Muscle of leg (tissue), 11 donors: ENCODE results near the gene BROX. TPM values are rescaled to one million over a fixed set of nuclear protein-coding genes. Genes with fewer than 3 reads are reported as not detected.
"Not testable (repeated sequence)": the region's sequence is repeated elsewhere in the genome, so short reads cannot be mapped to it uniquely, and the experiment has no call there.

ENCODE experiments used
- DNase-seq: peaks from one replicate; pipeline ENCODE4 v3.0.0; 2013
- H3K27ac ChIP-seq: one replicate; pipeline ENCODE4 v1.5.1; 2013; ENCODE audit warnings: mild to moderate bottlenecking, low read length, control low read depth
- H3K27me3 ChIP-seq: one replicate; pipeline ENCODE4 v1.6.1; 2013; ENCODE audit warnings: low read length; ENCODE audit not compliant: control insufficient read depth, insufficient read depth
- H3K36me3 ChIP-seq: one replicate; pipeline ENCODE4 v1.6.1; 2013; ENCODE audit warnings: low read length; ENCODE audit not compliant: control insufficient read depth, insufficient read depth
- H3K4me1 ChIP-seq: one replicate; pipeline ENCODE4 v1.6.1; 2013; ENCODE audit warnings: low read length; ENCODE audit not compliant: control insufficient read depth, insufficient read depth
- H3K4me3 ChIP-seq: one replicate; pipeline ENCODE4 v1.5.1; 2013; ENCODE audit warnings: low read length, control low read depth
- H3K9me3 ChIP-seq: replicated peaks from 2 replicates; pipeline ENCODE4 v1.6.1; 2013; ENCODE audit warnings: low read depth, low read length; ENCODE audit not compliant: control insufficient read depth
- WGBS: methylation state at CpG from one replicate; pipeline ENCODE4 v1.1.5; 2013; ENCODE audit warnings: missing lambda C conversion rate; ENCODE audit not compliant: insufficient coverage; 5-methylcytosine and 5-hydroxymethylcytosine counted together
- polyA plus RNA-seq, 8 donors: library from polyadenylated mRNA; unstranded; fragments of 120-200 nt; gene quantifications; one replicate each; pipeline versions ENCODE4 v1.2.1 to v1.2.3, GENCODE V29; 2013; ENCODE audit warnings: inconsistent platforms in 1 of 8, low replicate concordance in 1 of 8; ENCODE audit not compliant: insufficient read length in 8 of 8, insufficient read depth in 1 of 8
- total RNA-seq: library from RNA; stranded (reverse); fragments of 120-200 nt; gene quantifications from one replicate; pipeline ENCODE4 v1.2.4, GENCODE V29; 2013

Gene BROX
- total and polyA plus RNA-seq, 9 donors, result 16.5 to 32.3 (median 20.1) TPM

GRCh38 chr1:222728746-222729145, 16.4 kb downstream of the BROX start:
- H3K9me3 ChIP-seq, result no peaks in the 10 kb centered on the region
- no peak overlapping the region for H3K4me3 ChIP-seq
- H3K27ac ChIP-seq, result no peak overlapping the region
- no peaks in the 10 kb centered on the region for H3K4me1 ChIP-seq
- no peak for DNase-seq
- no peaks in the 10 kb centered on the region for H3K27me3 ChIP-seq
- no CpG with 5 or more reads among the region's 1 CpG for WGBS
- H3K36me3 ChIP-seq, result peaks cover 27% of the 10 kb centered on the region

GRCh38 chr1:222730866-222731265, 18.5 kb downstream of the BROX start:
- no peaks in the 10 kb centered on the region for H3K9me3 ChIP-seq
- H3K27ac ChIP-seq, result no peak overlapping the region
- H3K27me3 ChIP-seq, result no peaks in the 10 kb centered on the region
- no CpG with 5 or more reads among the region's 1 CpG for WGBS
- no peak overlapping the region for H3K4me3 ChIP-seq
- no peak for DNase-seq
- H3K4me1 ChIP-seq, result no peaks in the 10 kb centered on the region
- peaks cover 27% of the 10 kb centered on the region for H3K36me3 ChIP-seq

- no peaks in the 10 kb centered on the region for H3K27me3 ChIP-seq
- WGBS, result no CpG with 5 or more reads among the region's 3 CpGs
- peak; percentile 49 for DNase-seq
- no peaks in the 10 kb centered on the region for H3K9me3 ChIP-seq
- no peak overlapping the region for H3K4me3 ChIP-seq
- H3K4me1 ChIP-seq, result no peaks in the 10 kb centered on the region
- peaks cover 23% of the 10 kb centered on the region for H3K36me3 ChIP-seq
- no peak overlapping the region for H3K27ac ChIP-seq
Measured at GRCh38 chr1:222732216-222733159, 20.1 kb downstream of the BROX start.

- Histone ChIP-seq H3K27ac (no peak overlapping the region), H3K4me3 (no peak overlapping the region), H3K4me1 (no peaks in the 10 kb centered on the region), H3K36me3 (peaks cover 18% of the 10 kb centered on the region), H3K9me3 (no peaks in the 10 kb centered on the region), H3K27me3 (no peaks in the 10 kb centered on the region)
- no peak for DNase-seq
- WGBS, result no CpG with 5 or more reads among the region's 1 CpG
Measured at GRCh38 chr1:222734740-222735139, 22.4 kb downstream of the BROX start.

GRCh38 chr1:222736470-222736869, 24.1 kb downstream of the BROX start:
- WGBS, result no CpG with 5 or more reads among the region's 5 CpGs
- no peak overlapping the region for H3K27ac ChIP-seq
- DNase-seq, result no peak

GRCh38 chr1:222736972-222737371, 24.6 kb downstream of the BROX start, which contains the start of gene FAM177B:
TSS of gene FAM177B (plus strand) at chr1:222737202. CDS start at chr1:222746546, 9,344 bp downstream.
- Histone ChIP-seq H3K9me3 (no peaks in the 10 kb centered on the region), H3K27me3 (no peaks in the 10 kb centered on the region), H3K36me3 (peaks cover 8% of the 10 kb centered on the region), H3K4me1 (no peaks in the 10 kb centered on the region), H3K4me3 (no peak within 1 kb of the TSS), H3K27ac (no peak within 1 kb of the TSS)
- no peak for DNase-seq
- WGBS, result no CpG with 5 or more reads among the region's 1 CpG

More at GRCh38 chr1:222736470-222736869, 24.1 kb downstream of the BROX start:
- Histone ChIP-seq H3K4me1 (no peaks in the 10 kb centered on the region), H3K9me3 (no peaks in the 10 kb centered on the region), H3K36me3 (peaks cover 8% of the 10 kb centered on the region), H3K27me3 (no peaks in the 10 kb centered on the region), H3K4me3 (no peak overlapping the region)

GRCh38 chr1:222739465-222739864, 27.1 kb downstream of the BROX start:
- no peaks in the 10 kb centered on the region for H3K27me3 ChIP-seq
- H3K9me3 ChIP-seq, result no peaks in the 10 kb centered on the region
- peaks cover 8% of the 10 kb centered on the region for H3K36me3 ChIP-seq
- no peak for DNase-seq
- no peak overlapping the region for H3K4me3 ChIP-seq
- H3K4me1 ChIP-seq, result no peaks in the 10 kb centered on the region
- no CpG with 5 or more reads among the region's 2 CpGs for WGBS
- no peak overlapping the region for H3K27ac ChIP-seq

- Histone ChIP-seq H3K36me3 (peaks cover 6% of the 10 kb centered on the region), H3K4me3 (no peak overlapping the region), H3K27ac (no peak overlapping the region), H3K4me1 (no peaks in the 10 kb centered on the region), H3K9me3 (no peaks in the 10 kb centered on the region), H3K27me3 (no peaks in the 10 kb centered on the region)
- no peak for DNase-seq
- no CpG with 5 or more reads among the region's 1 CpG for WGBS
Measured at GRCh38 chr1:222739929-222740328, 27.6 kb downstream of the BROX start.

- H3K27me3 ChIP-seq, DNase-seq, H3K9me3 ChIP-seq, H3K36me3 ChIP-seq, H3K27ac ChIP-seq, H3K4me3 ChIP-seq, H3K4me1 ChIP-seq: not testable (repeated sequence)
- no CpG with 5 or more reads among the region's 5 CpGs for WGBS
Measured at GRCh38 chr1:222741630-222742457, 29.5 kb downstream of the BROX start.

GRCh38 chr1:222749927-222750326, 37.6 kb downstream of the BROX start:
- H3K27ac ChIP-seq, result no peak overlapping the region
- no peak overlapping the region for H3K4me3 ChIP-seq
- no peaks in the 10 kb centered on the region for H3K27me3 ChIP-seq
- DNase-seq, result no peak
- H3K36me3 ChIP-seq, result no peaks in the 10 kb centered on the region
- no peaks in the 10 kb centered on the region for H3K9me3 ChIP-seq
- H3K4me1 ChIP-seq, result peaks cover 4% of the 10 kb centered on the region
